Pulmonary artery endothelial cell (primary cell): ENCODE results near the gene KIF7. TPM values are rescaled to one million over a fixed set of nuclear protein-coding genes. Genes with fewer than 3 reads are reported as not detected.
"Not testable (repeated sequence)": the region's sequence is repeated elsewhere in the genome, so short reads cannot be mapped to it uniquely, and the experiment has no call there.

Experiments used
- DNase-seq: peaks from one replicate; pipeline ENCODE4 v3.0.0-alpha.2; 2011; ENCODE audit warnings: low read depth, low spot score
- total RNA-seq: library from RNA; depleted of rRNA; stranded (reverse); fragments of >200 nt; gene quantifications from 2 replicates; pipeline ENCODE4 v1.2.3, GENCODE V29; 2014

KIF7 gene, protein sequence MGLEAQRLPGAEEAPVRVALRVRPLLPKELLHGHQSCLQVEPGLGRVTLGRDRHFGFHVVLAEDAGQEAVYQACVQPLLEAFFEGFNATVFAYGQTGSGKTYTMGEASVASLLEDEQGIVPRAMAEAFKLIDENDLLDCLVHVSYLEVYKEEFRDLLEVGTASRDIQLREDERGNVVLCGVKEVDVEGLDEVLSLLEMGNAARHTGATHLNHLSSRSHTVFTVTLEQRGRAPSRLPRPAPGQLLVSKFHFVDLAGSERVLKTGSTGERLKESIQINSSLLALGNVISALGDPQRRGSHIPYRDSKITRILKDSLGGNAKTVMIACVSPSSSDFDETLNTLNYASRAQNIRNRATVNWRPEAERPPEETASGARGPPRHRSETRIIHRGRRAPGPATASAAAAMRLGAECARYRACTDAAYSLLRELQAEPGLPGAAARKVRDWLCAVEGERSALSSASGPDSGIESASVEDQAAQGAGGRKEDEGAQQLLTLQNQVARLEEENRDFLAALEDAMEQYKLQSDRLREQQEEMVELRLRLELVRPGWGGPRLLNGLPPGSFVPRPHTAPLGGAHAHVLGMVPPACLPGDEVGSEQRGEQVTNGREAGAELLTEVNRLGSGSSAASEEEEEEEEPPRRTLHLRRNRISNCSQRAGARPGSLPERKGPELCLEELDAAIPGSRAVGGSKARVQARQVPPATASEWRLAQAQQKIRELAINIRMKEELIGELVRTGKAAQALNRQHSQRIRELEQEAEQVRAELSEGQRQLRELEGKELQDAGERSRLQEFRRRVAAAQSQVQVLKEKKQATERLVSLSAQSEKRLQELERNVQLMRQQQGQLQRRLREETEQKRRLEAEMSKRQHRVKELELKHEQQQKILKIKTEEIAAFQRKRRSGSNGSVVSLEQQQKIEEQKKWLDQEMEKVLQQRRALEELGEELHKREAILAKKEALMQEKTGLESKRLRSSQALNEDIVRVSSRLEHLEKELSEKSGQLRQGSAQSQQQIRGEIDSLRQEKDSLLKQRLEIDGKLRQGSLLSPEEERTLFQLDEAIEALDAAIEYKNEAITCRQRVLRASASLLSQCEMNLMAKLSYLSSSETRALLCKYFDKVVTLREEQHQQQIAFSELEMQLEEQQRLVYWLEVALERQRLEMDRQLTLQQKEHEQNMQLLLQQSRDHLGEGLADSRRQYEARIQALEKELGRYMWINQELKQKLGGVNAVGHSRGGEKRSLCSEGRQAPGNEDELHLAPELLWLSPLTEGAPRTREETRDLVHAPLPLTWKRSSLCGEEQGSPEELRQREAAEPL (N-terminal part only)
- 7.5 and 10.9 TPM in 2 replicates for total RNA-seq

DNA sequence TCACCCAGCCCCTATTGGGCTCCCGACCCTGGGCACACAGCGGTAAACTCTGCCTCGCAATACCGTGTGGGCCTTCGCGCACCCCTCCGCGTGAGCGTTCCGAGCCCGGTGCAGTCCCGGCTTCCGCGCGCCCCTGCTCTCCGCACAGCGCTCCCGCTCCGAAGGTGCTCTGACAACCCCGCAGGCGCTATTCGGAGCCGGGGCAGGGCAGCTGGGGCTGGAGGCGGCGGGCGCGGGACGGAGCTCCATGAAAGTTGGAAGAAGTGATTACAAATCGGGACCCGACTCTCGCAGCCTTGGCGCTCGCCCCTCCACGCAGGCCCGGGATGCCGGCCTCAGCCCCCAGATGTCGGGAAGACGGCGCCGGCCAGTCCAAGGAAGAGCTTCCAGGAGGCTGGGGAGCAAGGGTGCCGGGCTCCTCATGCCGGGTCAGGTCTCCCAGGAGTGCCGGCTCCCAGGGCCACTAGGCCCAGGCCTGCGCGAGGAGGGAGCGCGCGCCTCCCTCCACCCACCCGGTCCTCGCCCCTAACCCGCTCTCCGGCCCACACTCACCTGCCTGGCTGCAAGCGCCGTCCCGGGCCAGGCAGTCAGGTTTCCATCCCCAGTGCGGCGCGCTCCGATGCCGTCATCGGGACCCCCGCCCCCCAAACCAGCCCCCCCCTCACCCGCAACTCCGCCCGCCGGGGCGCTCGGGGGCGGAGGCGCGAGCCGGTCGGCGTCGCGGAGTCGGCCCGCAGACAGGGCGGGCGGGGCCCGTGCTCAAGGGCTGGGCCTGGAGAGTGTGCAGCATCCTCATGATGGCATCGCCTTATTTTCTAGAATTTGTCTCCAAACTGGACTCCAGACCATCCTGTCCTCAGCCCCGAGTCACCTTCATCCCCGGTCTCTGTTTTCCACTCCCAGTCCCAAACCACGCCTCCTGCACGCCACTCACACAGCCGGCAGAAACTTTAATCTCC lies at the start of gene KIF7:
TSS of gene KIF7 (minus strand) at position 621 of the 959 bp plus-strand sequence. CDS start 2,537 bp downstream, outside the sequence.
- no peak for DNase-seq

DNA sequence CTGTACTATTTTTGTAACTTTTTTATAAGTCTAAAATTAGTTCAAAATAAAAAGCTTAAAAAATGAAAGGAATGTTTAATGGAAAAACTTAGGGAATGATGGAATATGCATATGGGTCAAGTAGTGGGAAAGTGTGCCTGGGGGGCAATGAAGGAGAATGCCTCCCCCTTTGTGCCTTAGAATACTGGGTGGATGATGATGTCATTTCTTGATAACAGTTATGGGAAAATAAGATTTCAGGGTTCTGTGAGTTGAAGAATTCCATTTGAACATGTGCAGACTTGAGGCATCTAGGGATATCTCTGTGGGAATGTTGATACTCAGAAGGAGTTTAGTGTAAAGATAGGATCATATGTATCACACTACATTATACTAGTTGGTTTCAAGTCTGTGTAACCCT lies 49.1 kb upstream of the KIF7 start:
- DNase-seq, result no peak

DNA sequence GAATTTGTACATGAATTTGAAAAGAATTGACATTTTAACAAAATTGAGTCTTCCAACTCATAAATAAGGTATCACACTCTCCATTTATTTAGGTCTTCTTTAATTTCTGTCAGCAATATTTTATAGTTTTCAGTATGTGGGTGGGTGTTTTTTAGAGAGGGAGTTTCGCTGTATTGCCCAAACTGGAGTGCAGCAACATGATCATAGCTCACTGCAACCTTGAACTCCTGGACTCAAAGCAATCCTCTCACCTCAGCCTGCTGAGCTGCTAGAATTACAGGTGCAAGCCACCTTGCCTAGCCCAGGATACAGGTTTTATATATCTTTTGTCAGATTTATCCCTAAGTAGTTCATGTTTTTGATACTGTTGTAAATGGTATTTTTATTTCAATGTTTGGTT lies 39.9 kb upstream of the KIF7 start:
- DNase-seq, result no peak

DNA sequence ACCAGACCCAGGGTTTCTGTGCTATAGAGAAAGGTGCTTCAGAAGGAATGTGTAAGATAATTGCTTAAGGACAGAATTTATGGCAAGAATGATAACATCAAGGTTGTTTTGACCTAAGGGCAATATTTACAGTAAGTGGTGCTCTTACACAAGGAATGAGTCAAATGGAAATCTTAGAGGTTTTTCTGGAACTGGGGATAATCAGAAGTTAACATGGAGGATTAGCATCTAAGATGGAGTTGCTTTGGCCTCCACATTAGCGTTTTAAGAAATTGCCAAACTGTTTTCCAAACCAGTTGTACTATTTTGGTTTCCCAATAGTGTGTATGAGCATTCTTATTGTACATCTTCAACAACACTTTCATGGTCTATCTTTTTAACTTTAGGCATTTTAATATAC lies 38.4 kb upstream of the KIF7 start:
- no peak for DNase-seq

DNA sequence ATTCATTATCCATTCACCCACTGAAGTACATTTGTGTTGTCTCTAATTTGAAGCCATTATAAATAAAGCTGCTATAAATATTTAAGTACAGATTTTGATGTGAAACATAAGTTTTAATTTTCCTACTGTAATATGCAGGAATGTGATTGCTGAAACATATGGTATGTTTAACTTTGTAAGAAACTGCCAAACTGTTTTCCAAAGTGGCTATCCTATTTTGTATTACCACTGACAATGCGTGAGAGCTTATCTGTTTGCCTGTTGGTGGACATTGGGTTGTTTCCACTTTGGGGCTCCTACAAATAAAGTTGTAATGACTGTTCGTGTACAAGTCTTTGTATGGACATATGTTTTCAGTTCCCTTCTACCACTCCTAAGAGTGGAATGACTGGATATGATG lies 37.8 kb upstream of the KIF7 start:
- no peak for DNase-seq

DNA sequence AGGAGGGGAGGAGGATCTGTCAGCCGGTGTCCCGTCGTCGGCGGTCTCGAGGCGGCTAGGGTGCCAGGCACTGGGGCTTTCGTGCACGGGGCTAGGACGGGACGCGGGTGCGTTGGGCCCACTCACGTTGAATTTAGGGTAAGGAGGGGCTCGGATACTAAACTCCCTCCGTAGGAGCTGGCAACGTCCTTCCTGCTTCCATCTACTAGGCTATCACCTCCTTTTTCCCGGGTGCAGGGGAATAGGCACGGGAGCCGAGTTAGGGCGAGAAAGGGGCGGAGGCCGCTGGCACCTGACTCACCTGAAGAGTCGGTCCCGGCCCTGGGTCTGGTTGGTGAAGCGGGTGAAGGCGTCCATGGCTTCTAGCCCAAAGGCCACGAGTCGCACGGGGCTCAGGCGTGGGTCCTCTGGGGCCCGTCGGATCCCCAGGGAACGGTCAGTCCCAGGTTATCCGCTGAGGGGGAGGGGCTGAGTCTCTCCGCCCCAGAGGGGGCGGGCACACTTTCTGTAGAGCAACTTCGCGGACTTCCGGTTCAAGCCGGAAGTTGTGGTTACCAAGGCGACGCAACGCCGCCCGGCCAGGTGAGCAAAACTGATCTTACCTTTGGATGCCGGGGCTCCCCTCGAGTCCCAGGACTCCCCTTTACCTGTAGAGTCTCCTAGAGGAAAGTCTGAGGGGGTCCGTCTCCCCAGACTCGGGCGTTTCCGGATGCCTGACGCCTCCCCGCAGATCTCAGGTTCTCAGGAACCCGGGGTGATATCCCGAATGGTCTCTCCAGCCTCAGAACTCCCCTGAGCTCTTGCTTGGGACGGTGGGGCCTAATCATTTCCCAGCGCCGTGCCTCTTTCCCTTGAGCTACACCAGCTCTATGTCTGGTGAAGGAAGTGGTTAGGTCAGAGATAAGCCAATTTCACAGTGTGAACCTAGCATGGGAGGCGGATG lies 35.3 kb upstream of the KIF7 start, which contains the start of the genes PEX11A and WDR93:
TSS of gene PEX11A (minus strand) at position 479 of the 943 bp plus-strand sequence. CDS start at position 357, 122 bp downstream.
TSS of gene WDR93 (plus strand) at position 536 of the 943 bp plus-strand sequence. CDS start 10,936 bp downstream, outside the sequence.
- DNase-seq, result peak; percentile 13

DNA sequence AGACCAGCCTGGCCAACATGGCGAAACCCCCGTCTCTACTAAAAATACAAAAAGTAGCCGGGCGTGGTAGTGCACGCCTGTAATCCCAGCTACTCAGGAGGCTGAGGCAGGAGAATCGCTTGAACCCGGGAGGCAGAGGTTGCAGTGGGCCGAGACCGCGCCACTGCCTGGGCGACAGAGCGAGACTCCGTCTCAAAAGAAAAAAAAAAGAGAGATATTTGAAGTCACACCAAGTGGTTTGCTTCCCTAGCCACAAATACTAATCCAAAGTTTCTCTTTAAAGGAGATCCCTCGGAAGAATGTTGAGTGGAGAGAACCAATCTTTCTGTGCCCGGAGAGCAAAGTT lies 34.6 kb upstream of the KIF7 start:
- DNase-seq, result not testable (repeated sequence)

DNA sequence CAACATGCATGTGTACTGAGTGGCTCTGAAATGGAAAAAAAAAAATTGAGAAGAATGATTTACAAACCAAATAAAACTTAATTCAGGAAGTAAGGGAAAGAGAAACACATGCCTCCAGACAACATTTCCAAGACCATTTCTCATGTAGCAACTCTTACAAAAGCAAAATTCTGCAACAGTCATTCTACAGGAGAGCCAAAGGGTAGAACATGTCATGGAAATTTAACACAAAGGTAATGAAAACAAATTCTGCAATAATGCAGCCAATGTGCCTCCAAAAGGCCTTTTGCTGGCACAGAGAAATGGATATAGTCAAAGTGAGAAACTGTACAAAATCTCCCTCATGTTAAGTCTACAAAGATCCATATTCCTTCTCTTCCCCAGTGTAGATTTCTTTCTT lies 31.3 kb upstream of the KIF7 start:
- DNase-seq, result no peak

DNA sequence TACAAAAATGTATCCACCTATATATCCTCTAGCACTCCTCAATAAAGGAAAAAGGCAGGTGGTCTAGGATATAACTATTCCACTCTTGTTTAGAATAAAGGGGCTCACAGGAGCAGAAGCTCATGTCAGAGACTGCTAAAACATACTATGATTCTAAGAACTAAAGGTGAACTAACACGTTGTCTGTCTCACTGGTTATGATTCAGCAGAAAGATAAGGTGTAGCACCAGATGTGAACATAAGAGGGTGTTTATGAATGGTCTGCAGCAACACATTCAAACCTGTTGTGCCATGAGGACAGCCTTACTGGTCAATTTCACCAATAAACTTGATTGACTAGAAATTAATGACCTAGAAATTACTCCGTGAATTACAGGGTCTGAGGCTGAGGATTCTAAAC lies 30.7 kb upstream of the KIF7 start:
- DNase-seq, result no peak

DNA sequence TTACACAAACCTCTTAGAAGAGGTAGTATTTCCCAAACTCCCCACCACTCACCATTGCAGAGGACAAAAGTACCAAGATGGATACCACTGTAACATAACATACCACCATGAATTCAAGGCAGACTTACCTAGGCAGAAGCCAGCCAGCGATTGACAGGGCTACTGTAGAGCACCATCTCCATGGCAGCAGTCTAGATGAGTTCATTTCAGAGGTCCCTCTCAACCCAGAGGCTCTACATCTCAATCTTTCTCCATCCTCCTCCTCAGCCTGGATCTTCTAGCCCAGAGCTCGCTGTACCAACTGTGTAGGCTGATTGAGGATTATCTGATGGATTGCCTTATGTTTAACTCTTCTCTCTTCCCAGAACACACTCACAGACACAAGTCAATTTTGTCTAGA lies 25.9 kb upstream of the KIF7 start:
- no peak for DNase-seq

DNA sequence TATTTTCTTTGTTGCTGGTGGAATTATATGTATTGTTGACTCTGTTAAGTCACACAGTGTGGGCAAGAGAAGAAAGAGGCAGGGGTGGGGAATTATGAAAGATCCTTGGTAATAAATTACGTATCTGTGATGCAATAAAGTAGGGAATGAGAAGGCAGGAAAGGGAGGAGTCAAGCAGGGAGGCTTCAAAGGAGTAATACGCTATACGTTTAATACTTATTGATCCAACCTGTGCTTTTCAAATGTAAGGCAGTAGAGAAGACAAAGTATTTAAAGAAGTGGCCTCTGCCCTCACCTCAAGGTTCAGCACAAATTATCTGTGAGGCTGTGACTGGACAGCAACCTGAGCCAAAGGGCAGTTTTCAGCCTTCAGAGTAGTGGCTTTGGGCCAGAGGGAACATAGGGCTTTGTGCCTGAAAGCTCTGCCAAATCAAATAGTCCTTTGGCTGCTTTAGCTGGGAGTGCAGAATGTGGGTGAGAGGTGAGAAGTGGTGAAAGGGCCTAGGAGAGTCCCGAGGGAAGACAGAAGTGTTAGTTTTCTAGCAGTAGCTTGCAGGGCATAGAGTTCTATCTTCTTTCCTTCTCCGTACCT lies 25.1 kb upstream of the KIF7 start:
- no peak for DNase-seq

DNA sequence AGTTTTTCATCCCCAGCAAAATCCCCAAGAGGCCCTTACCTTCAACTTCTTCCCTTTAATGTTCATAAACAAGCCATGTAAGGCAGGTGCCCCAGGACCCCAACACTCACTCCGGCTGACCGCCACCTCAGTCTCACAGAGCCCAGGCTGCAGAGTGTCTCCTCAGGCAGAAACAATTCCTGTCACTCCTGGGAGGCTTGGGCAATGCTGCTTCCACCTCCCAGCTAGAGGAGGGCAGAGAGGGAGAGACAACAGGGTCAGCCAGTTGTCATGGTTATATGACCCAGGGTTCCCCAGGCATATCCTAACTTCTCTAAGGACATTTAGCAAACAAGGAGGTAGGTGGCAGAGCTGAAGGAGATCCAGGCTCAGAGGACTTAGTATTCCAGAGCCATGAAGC lies 23.9 kb upstream of the KIF7 start, which contains the start of gene PLIN1:
TSS of gene PLIN1 (minus strand) at position 156 of the 400 bp plus-strand sequence. CDS start 1,878 bp downstream, outside the sequence.
- DNase-seq, result no peak

DNA sequence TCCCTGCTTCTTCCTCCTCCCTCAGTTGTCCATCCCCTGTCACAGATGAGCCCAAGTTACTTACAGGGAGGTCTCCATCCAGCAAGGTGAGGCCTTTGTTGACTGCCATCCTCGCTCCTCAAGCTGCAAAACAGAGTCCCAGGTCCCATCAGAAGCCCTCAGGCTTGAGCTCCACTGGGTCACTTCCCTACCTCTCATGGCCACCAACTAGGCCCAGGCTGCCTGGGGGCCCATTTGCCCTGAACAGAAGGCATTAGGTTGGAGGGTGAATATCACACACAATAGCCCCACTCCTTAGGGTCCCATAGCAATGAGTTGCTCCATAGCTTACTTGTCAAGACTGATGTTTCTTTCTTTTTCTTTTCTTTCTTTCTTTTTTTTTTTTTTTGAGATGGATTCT lies 22.1 kb upstream of the KIF7 start:
- no peak for DNase-seq

DNA sequence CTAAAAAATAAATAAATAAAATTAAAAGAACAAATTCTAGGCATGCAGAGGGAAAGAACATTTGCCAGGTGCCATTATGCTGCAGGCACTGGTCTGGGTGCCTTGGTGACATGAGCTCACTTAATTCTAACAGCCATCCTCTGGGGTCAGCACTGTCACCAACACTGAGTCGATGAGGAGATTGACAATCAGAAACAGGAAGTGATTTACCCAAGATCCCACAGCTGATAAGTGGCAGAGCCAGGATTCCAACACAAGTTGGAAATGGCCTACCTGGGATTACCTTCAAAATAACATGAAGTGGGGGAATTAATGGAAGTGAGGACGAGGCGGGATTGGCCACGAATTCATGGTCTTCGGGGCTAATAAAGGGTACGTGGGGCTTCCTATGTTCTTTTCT lies 20.3 kb upstream of the KIF7 start:
- no peak for DNase-seq

DNA sequence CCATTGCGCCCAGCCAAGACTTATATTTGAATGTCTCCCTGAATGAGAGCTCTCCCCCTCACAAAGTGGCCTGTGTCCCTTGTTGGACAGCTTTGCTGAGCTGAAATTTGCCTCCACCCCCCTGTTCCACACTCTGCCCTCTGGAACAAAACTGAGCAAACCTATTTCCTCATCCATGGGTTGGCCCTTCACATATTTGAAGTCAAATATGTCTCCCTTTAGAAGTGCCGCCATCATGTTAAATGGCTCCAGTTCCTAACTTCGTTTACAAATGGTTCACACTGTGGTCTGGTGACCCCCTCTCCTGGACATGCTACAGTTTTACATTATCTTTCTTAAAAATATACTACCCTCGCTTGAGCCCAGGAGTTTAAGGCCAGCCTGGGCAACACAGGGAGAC lies 19.3 kb upstream of the KIF7 start:
- DNase-seq, result no peak

DNA sequence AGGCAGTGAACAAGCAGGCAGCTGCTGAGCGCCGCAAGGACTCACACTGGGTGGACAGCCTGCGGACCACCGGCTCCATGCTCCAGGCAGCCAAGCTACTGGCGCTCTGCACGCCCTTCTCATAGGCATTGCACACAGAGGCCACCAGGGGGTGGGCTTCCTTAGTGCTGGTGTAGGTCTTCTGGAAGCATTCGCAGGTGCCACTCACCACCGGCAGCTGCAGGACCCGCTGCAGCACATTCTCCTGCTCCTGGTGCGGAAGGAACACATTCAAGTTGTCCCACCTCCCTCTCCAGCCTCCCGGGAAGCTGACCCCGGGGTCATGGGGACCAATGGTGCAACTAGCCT lies 17.9 kb upstream of the KIF7 start:
- no peak for DNase-seq

DNA sequence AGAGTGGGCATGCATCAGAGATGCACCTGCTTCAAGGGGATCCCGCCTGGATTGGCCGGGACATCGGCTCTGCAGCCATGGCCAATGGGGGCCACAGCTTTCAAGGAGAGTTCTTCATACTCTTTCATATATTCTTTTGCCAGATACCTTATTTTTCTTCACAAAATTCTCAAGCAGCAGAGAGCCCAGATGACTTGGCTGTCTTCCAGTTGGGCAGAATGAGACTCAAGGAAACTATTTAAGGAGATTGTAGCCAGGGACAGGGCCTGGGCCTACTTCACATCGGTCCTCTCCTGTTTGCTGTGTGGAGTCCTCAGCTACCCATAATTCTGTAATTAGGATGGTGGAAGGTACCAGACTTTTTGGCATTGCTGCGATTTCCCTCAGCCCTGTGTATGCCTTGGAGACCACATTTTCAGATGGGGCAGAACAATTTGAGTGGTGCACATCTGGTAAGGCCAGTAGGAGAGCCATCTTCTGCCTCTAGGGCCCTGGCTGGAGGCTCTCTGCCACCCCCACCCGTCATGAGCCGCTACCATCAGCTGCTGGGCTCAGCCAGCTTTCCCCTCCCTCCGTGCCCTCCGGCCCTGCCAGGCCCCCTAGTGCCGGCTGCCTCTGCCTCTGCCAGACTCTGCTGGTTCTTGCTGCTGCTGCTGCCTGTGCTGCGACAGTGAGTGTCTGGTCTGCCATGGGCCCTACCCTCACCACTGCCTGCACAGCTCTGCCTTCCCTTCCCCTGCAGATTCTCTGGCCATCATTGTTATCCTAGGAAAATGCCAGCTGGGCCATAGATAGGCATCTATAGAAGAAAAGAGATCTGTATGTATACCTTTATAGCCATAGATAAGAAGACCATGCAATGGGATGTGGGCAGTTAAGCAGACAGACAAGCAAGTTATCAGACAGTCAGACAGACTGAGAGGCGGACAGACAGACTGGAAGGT lies 17.2 kb upstream of the KIF7 start:
- no peak for DNase-seq

DNA sequence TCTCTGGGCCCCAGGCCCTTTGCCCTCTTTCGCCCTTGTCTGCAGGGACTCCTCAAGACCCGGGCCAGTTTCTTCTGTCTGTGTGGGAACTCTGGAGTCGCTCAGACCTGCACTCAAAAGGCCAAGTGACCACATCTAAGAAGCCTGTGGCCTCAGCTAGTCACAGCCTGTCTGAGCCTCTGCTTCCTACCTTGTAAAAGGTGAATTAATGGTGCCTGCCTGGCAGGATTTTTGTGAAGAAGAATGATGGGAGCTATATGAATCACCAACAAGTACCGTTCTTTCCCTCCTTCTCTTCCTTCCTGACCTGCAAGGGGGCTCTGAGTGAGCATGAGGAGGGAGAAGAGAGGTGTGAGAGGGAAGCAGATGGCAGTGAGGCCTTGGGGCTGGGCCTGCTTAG lies 16.4 kb upstream of the KIF7 start:
- DNase-seq, result no peak
